HG02610 (cell line): ENCODE data around the gene OR1K1.
"Not testable (repeated sequence)": the region's sequence is repeated elsewhere in the genome, so short reads cannot be mapped to it uniquely, and the experiment has no call there.

Source experiments
- ATAC-seq: cut with Tn5 transposase; IDR thresholded peaks from one replicate; pipeline ENCODE4 v1.9.1; 2021; ENCODE audit warnings: mild to moderate bottlenecking, moderate library complexity; ENCODE audit not compliant: unreplicated experiment

Gene OR1K1

GRCh38 chr9:122800066-122801060 lies at the start of gene OR1K1:
Gene OR1K1 (plus strand): TSS chr9:122800123. CDS start chr9:122800123, 0 bp downstream.
- no peak for ATAC-seq

GRCh38 chr9:122754825-122755224 lies 45.1 kb upstream of the OR1K1 start:
- ATAC-seq, result no peak

GRCh38 chr9:122767817-122768216 lies 32.1 kb upstream of the OR1K1 start:
- peak; percentile 22 for ATAC-seq

- no peak for ATAC-seq
Measured at GRCh38 chr9:122777052-122777451, 22.9 kb upstream of the OR1K1 start.

GRCh38 chr9:122777935-122778627 lies 21.8 kb upstream of the OR1K1 start:
- ATAC-seq, result no peak

- ATAC-seq, result no peak
Measured at GRCh38 chr9:122779181-122779580, 20.7 kb upstream of the OR1K1 start.

GRCh38 chr9:122780026-122780425 lies 19.9 kb upstream of the OR1K1 start:
- ATAC-seq, result no peak

- no peak for ATAC-seq
Measured at GRCh38 chr9:122781671-122782070, 18.3 kb upstream of the OR1K1 start.

GRCh38 chr9:122785269-122785668 lies 14.7 kb upstream of the OR1K1 start:
- ATAC-seq, result no peak

- ATAC-seq, result no peak
Measured at GRCh38 chr9:122786338-122786737, 13.6 kb upstream of the OR1K1 start.

- no peak for ATAC-seq
Measured at GRCh38 chr9:122788831-122789230, 11.1 kb upstream of the OR1K1 start, which contains the start of gene OR5C1. Gene OR5C1 (plus strand): TSS chr9:122788933. CDS start chr9:122788933, 0 bp downstream.

GRCh38 chr9:122789256-122790046 lies 10.5 kb upstream of the OR1K1 start:
- no peak for ATAC-seq

GRCh38 chr9:122791872-122792669 lies 7.9 kb upstream of the OR1K1 start:
- peak; percentile 57 for ATAC-seq

- ATAC-seq, result no peak
Measured at GRCh38 chr9:122797316-122798063, 2.4 kb upstream of the OR1K1 start.

GRCh38 chr9:122806661-122807060 lies 6.7 kb downstream of the OR1K1 start:
- no peak for ATAC-seq

GRCh38 chr9:122807271-122807900 lies 7.5 kb downstream of the OR1K1 start:
- no peak for ATAC-seq

- ATAC-seq, result no peak
Measured at GRCh38 chr9:122808141-122808540, 8.2 kb downstream of the OR1K1 start.

- ATAC-seq, result not testable (repeated sequence)
Measured at GRCh38 chr9:122809261-122809660, 9.3 kb downstream of the OR1K1 start.
